A673 (cell line): ENCODE results near the gene ICAM2. TPM values are rescaled to one million over a fixed set of nuclear protein-coding genes. Genes with fewer than 3 reads are reported as not detected.

ENCODE experiments used
- BruUV-seq: library from RNA; stranded (reverse); fragments of 400-500 nt; replicated peaks from 2 replicates; lab custom pipeline; 2021; lab: Mats Ljungman, UMichigan
- CTCF ChIA-PET: fragments of 300-600 bp; sonication (Branson Sonifier 250); formaldehyde crosslinking; loops from one replicate; lab custom pipeline; 2022; ENCODE audit warnings: antibody characterized with exemption; lab: Charles Lee
- POLR2A ChIA-PET: fragments of 300-600 bp; sonication (Branson Sonifier 250); formaldehyde crosslinking; loops from one replicate; lab custom pipeline; 2022; ENCODE audit warnings: antibody characterized with exemption; ENCODE audit not compliant: low non-redundant PET; lab: Charles Lee
- DNase-seq: peaks from one replicate; pipeline ENCODE4 v3.0.0-alpha.2; 2015; ENCODE audit warnings: low spot score
- H3K27ac ChIP-seq: fragments of 200-600 bp; sonication (generic); 2 replicates; pipeline ENCODE4 v1.5.1; 2016; ENCODE audit warnings: mixed run types, low read depth, mild to moderate bottlenecking, mixed read lengths, antibody characterized with exemption, low read length; ENCODE audit not compliant: poor library complexity, severe bottlenecking
- H3K27me3 ChIP-seq: fragments of 200-600 bp; sonication (generic); replicated peaks from 2 replicates; pipeline ENCODE4 v1.6.1; 2017; ENCODE audit warnings: mixed run types, low read depth, mild to moderate bottlenecking, mixed read lengths, antibody characterized with exemption, low read length; ENCODE audit not compliant: insufficient read depth, poor library complexity
- H3K36me3 ChIP-seq: fragments of 200-600 bp; sonication (generic); 2 replicates; pipeline ENCODE4 v1.6.1; 2016; ENCODE audit warnings: mixed run types, mild to moderate bottlenecking, mixed read lengths, antibody characterized with exemption, low read length; ENCODE audit not compliant: insufficient read depth, poor library complexity, severe bottlenecking
- H3K4me1 ChIP-seq: fragments of 200-600 bp; sonication (generic); 2 replicates; pipeline ENCODE4 v1.6.1; 2017; ENCODE audit warnings: mixed run types, mild to moderate bottlenecking, mixed read lengths, antibody characterized with exemption, low read length; ENCODE audit not compliant: insufficient read depth, poor library complexity, severe bottlenecking
- H3K4me3 ChIP-seq: fragments of 200-600 bp; sonication (generic); 2 replicates; pipeline ENCODE4 v1.5.1; 2016; ENCODE audit warnings: low read depth, mixed run types, mild to moderate bottlenecking, mixed read lengths, low read length; ENCODE audit not compliant: poor library complexity, severe bottlenecking
- H3K9me3 ChIP-seq: fragments of 200-600 bp; sonication (generic); 2 replicates; pipeline ENCODE4 v1.6.1; 2016; ENCODE audit warnings: mixed run types, low read depth, mild to moderate bottlenecking, mixed read lengths, antibody characterized with exemption, low read length; ENCODE audit not compliant: poor library complexity, severe bottlenecking
- EZH2 ChIP-seq: fragments of 200-600 bp; sonication (generic); IDR thresholded peaks from 2 replicates; pipeline ENCODE4 v1.6.1; 2017; ENCODE audit warnings: borderline replicate concordance, low read depth, mild to moderate bottlenecking, mixed read lengths, antibody characterized with exemption, low read length; ENCODE audit not compliant: poor library complexity, severe bottlenecking
- intact Hi-C: fragments of 100-400 bp; cut with micrococcal nuclease; formaldehyde crosslinking; loops from one replicate; pipeline ENCODE4 v1.10.0; 2022; ENCODE audit not compliant: unreplicated experiment
- total RNA-seq: library from RNA; stranded (reverse); gene quantifications from 2 replicates; pipeline ENCODE4 v1.2.3, GENCODE V29; 2021
- TF ChIP-seq, protein P1 (sequence below): fragments of 300-800, 200-600 bp; sonication (generic); conservative IDR thresholded peaks from 2 replicates; pipeline ENCODE4 v1.5.1; 2017; ENCODE audit warnings: low read depth, mild to moderate bottlenecking, antibody characterized with exemption, low read length, moderate library complexity, mixed read lengths

The ICAM2 gene
- total RNA-seq, 1 experiment from 2014 or later: 0.99 TPM

DNA sequence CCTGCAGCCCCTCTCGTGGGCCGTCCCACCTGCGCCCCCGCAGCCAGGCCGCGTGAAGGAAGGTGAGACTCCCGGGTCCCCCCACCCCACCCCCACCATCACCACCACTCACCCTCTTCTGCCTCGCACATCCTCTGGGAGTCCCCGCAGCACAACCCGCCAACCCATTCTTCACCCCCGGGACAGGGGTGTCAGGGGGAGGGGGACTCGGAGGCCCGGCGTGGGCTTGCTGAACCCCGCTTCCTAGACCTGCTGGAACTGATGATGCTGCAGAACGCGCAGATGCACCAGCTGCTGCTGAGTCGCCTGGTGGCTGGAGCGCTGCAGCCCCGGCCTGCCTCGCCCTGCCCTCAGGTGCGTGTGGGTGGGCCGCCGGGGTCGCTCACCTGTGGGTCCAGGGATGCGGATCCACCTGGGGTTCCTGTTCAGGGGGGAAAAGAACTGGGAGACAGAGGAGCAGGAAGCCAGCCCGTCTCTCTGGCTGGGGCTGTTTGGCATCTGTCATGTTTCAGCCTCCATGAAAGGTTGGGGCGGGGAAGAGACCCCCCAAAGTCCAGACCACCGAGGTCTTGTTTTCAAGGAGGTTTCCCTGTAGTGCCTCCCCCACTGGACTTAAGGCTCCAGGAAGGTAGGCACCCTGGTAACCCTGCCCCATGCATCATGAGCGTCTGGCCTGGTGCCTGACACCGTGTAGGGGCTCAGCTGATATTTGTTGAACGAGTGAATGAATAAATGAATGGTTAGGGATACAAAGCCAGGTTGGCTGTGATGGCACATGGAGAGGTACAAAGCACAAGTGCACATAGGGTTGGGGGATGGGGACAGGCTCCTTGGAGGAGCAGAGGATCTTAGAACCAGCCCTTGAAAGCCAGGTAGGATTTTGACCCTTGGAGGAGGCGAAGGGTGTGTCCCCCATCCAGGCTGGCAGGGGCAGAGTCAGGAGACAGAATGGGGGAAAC, 21.4 kb downstream of the ICAM2 start:
- DNase-seq: no peak
- intact Hi-C loops: no loop called here
- H3K27ac ChIP-seq: no peak overlapping the region
- no peaks in the 10 kb centered on the region for H3K4me1 ChIP-seq
- no peak for TF ChIP-seq EZH2
- TF ChIP-seq, protein P1, sequence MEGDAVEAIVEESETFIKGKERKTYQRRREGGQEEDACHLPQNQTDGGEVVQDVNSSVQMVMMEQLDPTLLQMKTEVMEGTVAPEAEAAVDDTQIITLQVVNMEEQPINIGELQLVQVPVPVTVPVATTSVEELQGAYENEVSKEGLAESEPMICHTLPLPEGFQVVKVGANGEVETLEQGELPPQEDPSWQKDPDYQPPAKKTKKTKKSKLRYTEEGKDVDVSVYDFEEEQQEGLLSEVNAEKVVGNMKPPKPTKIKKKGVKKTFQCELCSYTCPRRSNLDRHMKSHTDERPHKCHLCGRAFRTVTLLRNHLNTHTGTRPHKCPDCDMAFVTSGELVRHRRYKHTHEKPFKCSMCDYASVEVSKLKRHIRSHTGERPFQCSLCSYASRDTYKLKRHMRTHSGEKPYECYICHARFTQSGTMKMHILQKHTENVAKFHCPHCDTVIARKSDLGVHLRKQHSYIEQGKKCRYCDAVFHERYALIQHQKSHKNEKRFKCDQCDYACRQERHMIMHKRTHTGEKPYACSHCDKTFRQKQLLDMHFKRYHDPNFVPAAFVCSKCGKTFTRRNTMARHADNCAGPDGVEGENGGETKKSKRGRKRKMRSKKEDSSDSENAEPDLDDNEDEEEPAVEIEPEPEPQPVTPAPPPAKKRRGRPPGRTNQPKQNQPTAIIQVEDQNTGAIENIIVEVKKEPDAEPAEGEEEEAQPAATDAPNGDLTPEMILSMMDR: no peak
- peak overlapping the region; percentile 59 for H3K4me3 ChIP-seq
- H3K36me3 ChIP-seq: no peaks in the 10 kb centered on the region
- POLR2A ChIA-PET: no interaction called here
- H3K27me3 ChIP-seq: no peaks in the 10 kb centered on the region
- no peaks in the 10 kb centered on the region for H3K9me3 ChIP-seq
- BruUV-seq: no TSS peak
- CTCF ChIA-PET: interaction anchor here (0.6 kb wide), 1 partner anchor 116 kb away, joined by 3 read pairs; no protein-coding TSS in a partner anchor

DNA sequence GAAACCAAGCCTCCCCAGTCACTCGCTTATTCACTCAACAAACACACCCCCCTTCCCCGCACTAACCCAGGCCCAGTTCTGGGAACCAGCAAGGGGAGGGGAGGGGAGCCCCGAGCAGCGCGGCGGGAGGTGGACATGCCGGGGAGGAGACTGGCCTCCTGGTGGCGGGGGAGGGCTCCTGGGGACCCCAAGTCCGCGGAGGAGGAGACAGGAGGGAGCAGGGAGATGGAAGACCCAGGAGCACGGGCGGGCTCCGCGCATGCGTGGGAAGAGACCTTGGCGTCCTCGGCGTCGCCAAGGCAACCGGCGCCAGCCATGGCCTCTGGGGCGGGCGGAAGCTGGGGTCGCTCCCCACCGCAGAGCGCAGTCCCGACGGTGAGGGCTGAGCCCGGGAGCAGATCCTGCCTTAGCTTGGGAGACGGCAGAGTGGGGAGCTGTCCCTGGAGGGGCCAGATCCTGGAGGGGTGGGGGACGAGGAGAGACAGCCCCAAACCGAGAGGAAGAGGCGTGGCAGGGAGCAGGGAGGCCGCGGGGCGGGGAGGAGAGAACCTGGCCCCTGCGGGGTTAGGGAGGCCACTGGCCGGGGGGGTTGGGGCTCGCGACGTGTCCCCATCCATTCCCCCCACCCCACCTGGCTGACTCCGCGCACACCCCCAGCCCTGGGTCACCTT, 22.2 kb downstream of the ICAM2 start, which contains the start of gene PRR29:
TSS of gene PRR29 (plus strand) at position 302 of the 671 bp plus-strand sequence. CDS start at position 316, 14 bp downstream.
- intact Hi-C loops: no loop called here
- no peaks in the 10 kb centered on the region for H3K36me3 ChIP-seq
- no peaks in the 10 kb centered on the region for H3K4me1 ChIP-seq
- DNase-seq: peak; percentile 85
- BruUV-seq: no TSS peak
- no peaks in the 10 kb centered on the region for H3K27me3 ChIP-seq
- no peaks in the 10 kb centered on the region for H3K9me3 ChIP-seq
- TF ChIP-seq EZH2: no peak
- TF ChIP-seq, protein P1: no peak
- ChIA-PET CTCF (interaction anchor here (0.6 kb wide), 1 partner anchor 116 kb away, joined by 3 read pairs; no protein-coding TSS in a partner anchor), POLR2A (no interaction called here)
- H3K27ac ChIP-seq: no peak within 1 kb of the TSS
- H3K4me3 ChIP-seq: peak within 1 kb of the TSS; percentile 59

DNA sequence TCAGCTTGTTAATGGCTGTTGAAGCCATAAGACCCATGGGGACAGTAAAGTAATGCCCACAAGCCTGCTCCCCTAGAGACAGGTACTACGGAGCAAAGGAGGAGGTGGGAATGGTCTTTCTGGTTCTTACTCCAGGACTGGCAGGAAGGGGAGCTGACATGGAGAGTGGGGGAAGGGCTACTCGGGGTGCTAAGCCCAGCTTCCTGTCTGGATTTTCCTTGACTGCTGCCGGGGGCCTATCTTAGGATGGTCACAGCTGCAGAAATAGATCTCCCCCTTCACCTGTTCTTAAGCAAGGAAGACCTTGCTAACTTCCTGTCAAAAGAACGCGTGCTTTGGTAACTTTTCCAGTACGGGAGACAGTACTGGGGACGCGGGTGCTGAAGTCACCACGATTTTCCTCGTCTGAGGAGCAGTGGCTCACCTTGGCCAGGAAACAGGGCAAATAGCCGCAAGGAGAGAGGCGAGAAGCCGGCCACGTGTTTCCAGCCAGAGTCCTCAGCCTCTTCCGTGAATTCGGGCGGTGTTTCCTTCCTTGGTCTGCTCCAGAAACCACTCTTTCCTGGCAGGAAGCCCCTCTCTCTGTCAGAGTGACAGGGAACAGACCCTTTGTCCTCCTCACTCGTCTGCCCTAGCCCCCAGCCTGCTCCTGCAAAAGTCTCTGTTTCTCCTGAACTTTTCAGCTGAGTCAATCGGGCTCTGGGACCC, 22.9 kb downstream of the ICAM2 start:
- H3K27ac ChIP-seq: no peak overlapping the region
- TF ChIP-seq, protein P1: no peak
- no peak for TF ChIP-seq EZH2
- no TSS peak for BruUV-seq
- ChIA-PET POLR2A (no interaction called here), CTCF (no interaction called here)
- peak overlapping the region; percentile 59 for H3K4me3 ChIP-seq
- H3K4me1 ChIP-seq: no peaks in the 10 kb centered on the region
- DNase-seq: no peak
- no peaks in the 10 kb centered on the region for H3K36me3 ChIP-seq
- intact Hi-C loops: no loop called here
- no peaks in the 10 kb centered on the region for H3K9me3 ChIP-seq
- no peaks in the 10 kb centered on the region for H3K27me3 ChIP-seq
